CD14-positive monocyte (primary cell): ENCODE results near the gene ASRGL1. TPM values are rescaled to one million over a fixed set of nuclear protein-coding genes. Genes with fewer than 3 reads are reported as not detected.
A peak's percentile ranks its signal among the peaks of the same experiment; 100 is the strongest.
"Not testable (repeated sequence)": the region's sequence is repeated elsewhere in the genome, so short reads cannot be mapped to it uniquely, and the experiment has no call there.

Source experiments
- DNase-seq, 3 donors: peaks; one replicate each; pipeline ENCODE4 v3.0.0-alpha.2; 2011 to 2022
- H2AFZ ChIP-seq: 2 replicates; pipeline ENCODE4 v1.6.0; 2012; ENCODE audit warnings: mild to moderate bottlenecking, low read depth, low read length, inconsistent platforms; ENCODE audit not compliant: insufficient read depth, poor library complexity, severe bottlenecking
- H3K27ac ChIP-seq, 2 donors: 1 replicate in 1 of 2; 2 replicates in 1 of 2; pipeline ENCODE4 v1.5.1; 2012 to 2013; ENCODE audit warnings: low read length in 2 of 2, control low read depth in 1 of 2, inconsistent platforms in 1 of 2, low read depth in 1 of 2, mild to moderate bottlenecking in 1 of 2
- H3K27me3 ChIP-seq, 2 donors: one replicate each; pipeline versions ENCODE4 v1.6.0 to v1.6.1; 2011 to 2013; ENCODE audit warnings: low read length in 2 of 2; ENCODE audit not compliant: control insufficient read depth in 2 of 2, insufficient read depth in 2 of 2
- H3K36me3 ChIP-seq, 2 donors: replicated peaks in 1 of 2; 1 replicate in 1 of 2; 2 replicates in 1 of 2; pipeline versions ENCODE4 v1.5.1 to v1.6.1; 2012 to 2013; ENCODE audit warnings: low read length in 2 of 2, control low read depth in 1 of 2, inconsistent platforms in 1 of 2, mild to moderate bottlenecking in 1 of 2; ENCODE audit not compliant: insufficient read depth in 2 of 2, control insufficient read depth in 1 of 2
- H3K4me1 ChIP-seq, 2 donors: 1 replicate in 1 of 2; 2 replicates in 1 of 2; pipeline versions ENCODE4 v1.5.1 to v1.6.1; 2012 to 2013; ENCODE audit warnings: low read length in 2 of 2, control low read depth in 1 of 2, inconsistent platforms in 1 of 2, mild to moderate bottlenecking in 1 of 2, moderate library complexity in 1 of 2; ENCODE audit not compliant: insufficient read depth in 2 of 2, control insufficient read depth in 1 of 2
- H3K4me2 ChIP-seq: replicated peaks from 2 replicates; pipeline ENCODE3; 2012; ENCODE audit warnings: low read length, moderate library complexity, mild to moderate bottlenecking; ENCODE audit not compliant: poor library complexity, severe bottlenecking; ENCODE audit errors: extremely low read depth
- H3K4me3 ChIP-seq, 3 experiments: fragments of 200-600 bp in 1 of 3; sonication (generic) in 1 of 3; replicated peaks in 1 of 3; 1 replicate in 2 of 3; 2 replicates in 1 of 3; pipeline ENCODE4 v1.5.1; 2011 to 2013; ENCODE audit warnings: low read length in 3 of 3, mild to moderate bottlenecking in 3 of 3, control low read depth in 2 of 3, low read depth in 2 of 3, inconsistent platforms in 1 of 3, moderate library complexity in 1 of 3
- H3K79me2 ChIP-seq: 2 replicates; pipeline ENCODE4 v1.6.0; 2012; ENCODE audit warnings: mild to moderate bottlenecking, control low read depth, inconsistent platforms, low read length, moderate library complexity; ENCODE audit not compliant: insufficient read depth
- H3K9ac ChIP-seq: 2 replicates; pipeline ENCODE4 v1.6.0; 2017; ENCODE audit warnings: low read length, mild to moderate bottlenecking; ENCODE audit not compliant: insufficient read depth, poor library complexity, severe bottlenecking
- H3K9me3 ChIP-seq, 2 donors: replicated peaks in 1 of 2; 1 replicate in 1 of 2; 2 replicates in 1 of 2; pipeline versions ENCODE4 v1.5.1 to v1.6.1; 2012 to 2013; ENCODE audit warnings: low read length in 2 of 2, control low read depth in 1 of 2; ENCODE audit not compliant: control insufficient read depth in 1 of 2, insufficient read depth in 1 of 2
- H4K20me1 ChIP-seq: 2 replicates; pipeline ENCODE4 v1.6.0; 2012; ENCODE audit warnings: mild to moderate bottlenecking, low read length, control low read depth, moderate library complexity; ENCODE audit not compliant: insufficient read depth
- H3K27ac Mint-ChIP-seq, 7 donors: one replicate each; pipeline ENCODE4 v1.8.0; 2020; ENCODE audit warnings: mild to moderate bottlenecking in 7 of 7, mixed read lengths in 7 of 7, moderate library complexity in 6 of 7, inconsistent platforms in 2 of 7
- H3K27me3 Mint-ChIP-seq, 3 donors: one replicate each; pipeline ENCODE4 v1.8.0; 2021 to 2022; ENCODE audit warnings: low read depth in 3 of 3, mild to moderate bottlenecking in 3 of 3, mixed read lengths in 3 of 3, moderate library complexity in 3 of 3, inconsistent platforms in 1 of 3
- H3K36me3 Mint-ChIP-seq, 2 donors: one replicate each; pipeline ENCODE4 v1.8.0; 2020; ENCODE audit warnings: mixed read lengths in 2 of 2, inconsistent platforms in 1 of 2, mild to moderate bottlenecking in 1 of 2
- H3K4me1 Mint-ChIP-seq: one replicate; pipeline ENCODE4 v1.8.0; 2020; ENCODE audit warnings: mild to moderate bottlenecking, mixed read lengths
- H3K4me3 Mint-ChIP-seq, 2 donors: one replicate each; pipeline ENCODE4 v1.8.0; 2020; ENCODE audit warnings: mild to moderate bottlenecking in 2 of 2, mixed read lengths in 2 of 2, moderate library complexity in 1 of 2
- H3K9me3 Mint-ChIP-seq, 7 donors: one replicate each; pipeline ENCODE4 v1.8.0; 2020 to 2022; ENCODE audit warnings: mixed read lengths in 7 of 7, mild to moderate bottlenecking in 6 of 7, moderate library complexity in 6 of 7, inconsistent platforms in 2 of 7
- WGBS: methylation state at CpG from one replicate; pipeline ENCODE4 v1.1.5; 2013; ENCODE audit warnings: missing lambda C conversion rate; ENCODE audit not compliant: insufficient coverage; 5-methylcytosine and 5-hydroxymethylcytosine counted together
- intact Hi-C, 2 donors: fragments of 100-400 bp; cut with micrococcal nuclease; formaldehyde crosslinking; loops; one replicate each; pipeline versions ENCODE4 v1.15.0 to v1.15.1; 2023
- polyA plus RNA-seq, 3 donors: library from polyadenylated mRNA; depleted of rRNA in 1 of 3; unstranded in 2 of 3; stranded (reverse) in 1 of 3; fragments of 300-500 nt in 2 of 3; fragments of >200 nt in 1 of 3; fragmentation: Illumina TruSeq in 2 of 3; gene quantifications; 1 replicate in 2 of 3; 2 replicates in 1 of 3; pipeline ENCODE4 v1.2.3, GENCODE V29; 2012 to 2021
- TF ChIP-seq, protein P1 (sequence below): fragments of 200-600 bp; IDR thresholded peaks from one replicate; pipeline ENCODE4 v1.8.0; 2022; ENCODE audit warnings: antibody characterized with exemption, mild to moderate bottlenecking

ASRGL1 gene
- polyA plus RNA-seq, 3 donors: 22.3 to 57.8 (median 50.6) TPM

- no peak overlapping the region for H3K4me2 ChIP-seq
These were observed 23.4 kb downstream of the ASRGL1 start for GRCh38 chr11:62360685-62361084.

GRCh38 chr11:62368861-62369477 lies 31.7 kb downstream of the ASRGL1 start:
- H4K20me1 ChIP-seq, DNase-seq, H3K27me3 ChIP-seq, H3K27me3 Mint-ChIP-seq, H2AFZ ChIP-seq, H3K4me2 ChIP-seq, intact Hi-C loops, H3K9me3 ChIP-seq, H3K4me3 ChIP-seq, H3K9ac ChIP-seq, H3K79me2 ChIP-seq, H3K4me3 Mint-ChIP-seq, H3K27ac ChIP-seq: not testable (repeated sequence)
- WGBS: 42% methylated on average over 2 of the region's 7 CpGs
- Mint-ChIP-seq H3K36me3 (peaks cover 11 to 39% of the 10 kb centered on the region in 2 donors), H3K27ac (peak overlapping the region in 1 of 7 donors; percentile 10), H3K4me1 (peaks cover 21% of the 10 kb centered on the region), H3K9me3 (peaks cover 0 to 17% (median 0%) of the 10 kb centered on the region in 7 donors)
- Histone ChIP-seq H3K36me3 (peaks cover 0 to 12% of the 10 kb centered on the region in 2 donors), H3K4me1 (peaks cover 6 to 13% of the 10 kb centered on the region in 2 donors)

More at GRCh38 chr11:62360685-62361084, 23.4 kb downstream of the ASRGL1 start:
- peaks cover 27 to 35% of the 10 kb centered on the region in 2 donors for H3K36me3 ChIP-seq
- no peaks in the 10 kb centered on the region for H3K9me3 ChIP-seq
- no peak overlapping the region for H3K4me3 ChIP-seq
- H4K20me1 ChIP-seq: no peaks in the 10 kb centered on the region
- TF ChIP-seq, protein P1, sequence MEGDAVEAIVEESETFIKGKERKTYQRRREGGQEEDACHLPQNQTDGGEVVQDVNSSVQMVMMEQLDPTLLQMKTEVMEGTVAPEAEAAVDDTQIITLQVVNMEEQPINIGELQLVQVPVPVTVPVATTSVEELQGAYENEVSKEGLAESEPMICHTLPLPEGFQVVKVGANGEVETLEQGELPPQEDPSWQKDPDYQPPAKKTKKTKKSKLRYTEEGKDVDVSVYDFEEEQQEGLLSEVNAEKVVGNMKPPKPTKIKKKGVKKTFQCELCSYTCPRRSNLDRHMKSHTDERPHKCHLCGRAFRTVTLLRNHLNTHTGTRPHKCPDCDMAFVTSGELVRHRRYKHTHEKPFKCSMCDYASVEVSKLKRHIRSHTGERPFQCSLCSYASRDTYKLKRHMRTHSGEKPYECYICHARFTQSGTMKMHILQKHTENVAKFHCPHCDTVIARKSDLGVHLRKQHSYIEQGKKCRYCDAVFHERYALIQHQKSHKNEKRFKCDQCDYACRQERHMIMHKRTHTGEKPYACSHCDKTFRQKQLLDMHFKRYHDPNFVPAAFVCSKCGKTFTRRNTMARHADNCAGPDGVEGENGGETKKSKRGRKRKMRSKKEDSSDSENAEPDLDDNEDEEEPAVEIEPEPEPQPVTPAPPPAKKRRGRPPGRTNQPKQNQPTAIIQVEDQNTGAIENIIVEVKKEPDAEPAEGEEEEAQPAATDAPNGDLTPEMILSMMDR: no peak
- no peak overlapping the region for H3K27ac ChIP-seq
- H3K4me1 ChIP-seq: no peaks in the 10 kb centered on the region
- H3K27ac Mint-ChIP-seq: no peak overlapping the region
- H3K4me3 Mint-ChIP-seq: no peak overlapping the region
- no peak overlapping the region for H3K9ac ChIP-seq
- no peak overlapping the region for H2AFZ ChIP-seq
- DNase-seq: no peak
- peaks cover 31 to 68% of the 10 kb centered on the region in 2 donors for H3K36me3 Mint-ChIP-seq
- intact Hi-C loops: no loop called here
- no peaks in the 10 kb centered on the region for H3K9me3 Mint-ChIP-seq
- WGBS: no CpG with 5 or more reads among the region's 4 CpGs
- no peaks in the 10 kb centered on the region for H3K4me1 Mint-ChIP-seq
- H3K79me2 ChIP-seq: peaks cover 4% of the 10 kb centered on the region
- peaks cover 0 to 1% (median 0%) of the 10 kb centered on the region in 3 donors for H3K27me3 Mint-ChIP-seq
- no peaks in the 10 kb centered on the region for H3K27me3 ChIP-seq
